Retinal pigment epithelial cell (primary cell): ENCODE data around the gene PGS1.

Experiments
- DNase-seq: peaks from one replicate; pipeline ENCODE4 v3.0.0-alpha.2; 2010; ENCODE audit warnings: low read depth
- H3K4me3 ChIP-seq: 2 replicates; pipeline ENCODE4 v1.5.1; 2011; ENCODE audit warnings: mild to moderate bottlenecking, low read length, control low read depth, moderate library complexity
- CTCF ChIP-seq: conservative IDR thresholded peaks from 2 replicates; pipeline ENCODE4 v1.5.1; 2011; ENCODE audit warnings: low read depth, low read length, control low read depth, inconsistent platforms

The PGS1 gene

DNA sequence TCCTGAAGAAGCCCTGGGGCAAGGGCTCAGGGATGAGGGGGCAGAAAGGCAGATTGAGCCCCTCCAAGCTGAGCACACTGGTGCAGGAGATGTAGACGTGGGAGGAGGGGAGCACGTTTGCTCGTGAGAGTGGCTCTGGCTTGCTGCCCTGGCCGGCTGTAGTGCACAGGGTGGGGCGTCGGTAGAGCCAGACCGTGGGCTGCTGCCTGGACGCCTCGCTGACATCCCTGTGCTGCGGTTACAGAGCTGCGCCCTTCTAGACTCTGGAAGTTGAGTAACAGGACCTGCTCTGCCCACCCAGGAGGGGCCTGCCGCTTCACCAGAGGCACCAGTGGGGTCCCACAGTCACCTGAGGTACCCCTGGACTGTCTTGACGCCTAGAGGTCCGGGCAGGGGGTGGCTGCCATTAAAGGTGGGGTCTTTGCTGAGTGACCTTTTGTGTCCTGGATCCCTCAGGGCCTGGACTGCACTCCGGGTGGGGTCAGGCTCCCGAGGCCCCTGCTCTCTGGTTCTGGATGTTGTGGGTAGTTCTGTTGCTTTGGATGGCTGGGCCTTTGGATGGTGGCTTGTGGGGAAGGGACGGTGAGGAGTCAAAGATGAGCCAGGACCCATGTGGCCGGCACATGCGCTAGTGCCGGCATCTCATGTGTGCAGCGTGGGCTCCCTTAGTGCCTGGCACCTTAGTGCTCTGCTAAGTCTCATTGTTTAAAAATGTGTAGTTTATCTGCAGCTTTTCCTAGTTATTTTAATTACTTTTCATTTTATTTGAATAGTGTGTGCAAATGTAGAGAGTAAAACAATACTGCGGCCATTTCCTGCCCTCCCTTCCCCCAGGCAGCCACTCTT lies 41.7 kb downstream of the PGS1 start:
- DNase-seq: no peak
- no peak for TF ChIP-seq CTCF
- no peak overlapping the region for H3K4me3 ChIP-seq

- no peak overlapping the region for H3K4me3 ChIP-seq
- no peak for DNase-seq
- no peak for TF ChIP-seq CTCF
Measured at GRCh38 chr17:78421084-78421533, 42.7 kb downstream of the PGS1 start.

GRCh38 chr17:78421534-78422266 lies 43.3 kb downstream of the PGS1 start:
- H3K4me3 ChIP-seq: no peak overlapping the region
- peak; percentile 99 for TF ChIP-seq CTCF
- DNase-seq: peak; percentile 19

DNA sequence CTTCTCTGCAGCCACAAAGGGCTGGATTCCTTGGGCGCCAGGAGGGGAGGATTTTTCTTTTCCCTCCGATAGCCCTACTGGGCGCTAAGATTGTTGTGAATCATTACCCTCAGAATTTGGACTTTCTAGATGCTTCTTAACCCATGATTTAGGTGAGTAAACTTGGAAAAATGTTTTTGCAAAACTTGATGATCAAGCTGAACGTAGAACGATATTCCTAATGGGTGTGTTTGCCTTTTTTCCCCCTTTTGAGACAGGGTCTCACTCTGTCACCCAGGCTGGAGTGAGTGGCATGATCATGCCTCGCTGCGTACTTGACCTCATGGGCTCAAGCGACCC lies 43.8 kb downstream of the PGS1 start:
- DNase-seq: no peak
- TF ChIP-seq CTCF: no peak
- H3K4me3 ChIP-seq: no peak overlapping the region

- no peak for TF ChIP-seq CTCF
- no peak for DNase-seq
- no peak overlapping the region for H3K4me3 ChIP-seq
Measured at GRCh38 chr17:78422872-78423588, 44.6 kb downstream of the PGS1 start.

- DNase-seq: no peak
- no peak for TF ChIP-seq CTCF
- no peak overlapping the region for H3K4me3 ChIP-seq
Measured at GRCh38 chr17:78423961-78424675, 45.7 kb downstream of the PGS1 start.
